H9 (cell line): ENCODE results near the gene ATF1. TPM values are rescaled to one million over a fixed set of nuclear protein-coding genes. Genes with fewer than 3 reads are reported as not detected.
A peak's percentile ranks its signal among the peaks of the same experiment; 100 is the strongest.

Source experiments
- DNase-seq: peaks from one replicate; pipeline ENCODE4 v3.0.0-alpha.2; 2017
- H2AFZ ChIP-seq: one replicate; pipeline ENCODE4 v1.6.1; 2013; ENCODE audit warnings: mild to moderate bottlenecking, low read length, control low read depth, moderate library complexity
- H2AK5ac ChIP-seq: 2 replicates; pipeline ENCODE4 v1.6.1; 2013; ENCODE audit warnings: low read length, control low read depth, mixed read lengths; ENCODE audit not compliant: insufficient read length
- H2BK120ac ChIP-seq: one replicate; pipeline ENCODE4 v1.6.1; 2013; ENCODE audit warnings: low read depth, mild to moderate bottlenecking, low read length, control low read depth, inconsistent platforms; ENCODE audit not compliant: poor library complexity, severe bottlenecking
- H2BK12ac ChIP-seq: 2 replicates; pipeline ENCODE4 v1.6.1; 2013; ENCODE audit warnings: low read length, control low read depth, mixed read lengths, low read depth; ENCODE audit not compliant: insufficient read length
- H2BK15ac ChIP-seq: 2 replicates; pipeline ENCODE4 v1.6.1; 2013; ENCODE audit warnings: low read depth, low read length, control low read depth
- H2BK20ac ChIP-seq: one replicate; pipeline ENCODE4 v1.6.1; 2013; ENCODE audit warnings: low read depth, mild to moderate bottlenecking, low read length, control low read depth, inconsistent platforms; ENCODE audit not compliant: poor library complexity, severe bottlenecking
- H2BK5ac ChIP-seq: 2 replicates; pipeline ENCODE4 v1.6.1; 2013; ENCODE audit warnings: low read length, control low read depth, mixed read lengths; ENCODE audit not compliant: insufficient read length
- H3K14ac ChIP-seq: 2 replicates; pipeline ENCODE4 v1.6.1; 2013; ENCODE audit warnings: low read length, control low read depth; ENCODE audit not compliant: insufficient read depth
- H3K18ac ChIP-seq: 2 replicates; pipeline ENCODE4 v1.6.1; 2013; ENCODE audit warnings: low read depth, mild to moderate bottlenecking, mixed read lengths, low read length, control low read depth; ENCODE audit not compliant: insufficient read length
- H3K23ac ChIP-seq: 2 replicates; pipeline ENCODE4 v1.6.1; 2013; ENCODE audit warnings: low read length, control low read depth, mixed read lengths, low read depth; ENCODE audit not compliant: insufficient read length
- H3K23me2 ChIP-seq: 2 replicates; pipeline ENCODE4 v1.6.1; 2013; ENCODE audit warnings: low read depth, mild to moderate bottlenecking, mixed read lengths, low read length, control low read depth; ENCODE audit not compliant: insufficient read length, poor library complexity, severe bottlenecking
- H3K27ac ChIP-seq: 2 replicates; pipeline ENCODE4 v1.5.1; 2013; ENCODE audit warnings: low read length, control low read depth, mixed read lengths, low read depth; ENCODE audit not compliant: insufficient read length
- H3K27me3 ChIP-seq: 2 replicates; pipeline ENCODE4 v1.6.1; 2013; ENCODE audit warnings: low read length, control low read depth, inconsistent platforms; ENCODE audit not compliant: insufficient read depth
- H3K4ac ChIP-seq: 2 replicates; pipeline ENCODE4 v1.6.1; 2013; ENCODE audit warnings: low read depth, mild to moderate bottlenecking, control low read depth, inconsistent platforms, low read length, moderate library complexity
- H3K4me1 ChIP-seq: 2 replicates; pipeline ENCODE4 v1.6.1; 2013; ENCODE audit warnings: low read length, control low read depth, inconsistent platforms; ENCODE audit not compliant: insufficient read depth
- H3K4me2 ChIP-seq: 2 replicates; pipeline ENCODE4 v1.6.1; 2013; ENCODE audit warnings: low read length, control low read depth, mixed read lengths; ENCODE audit not compliant: insufficient read length, insufficient read depth
- H3K56ac ChIP-seq: 2 replicates; pipeline ENCODE4 v1.6.1; 2013; ENCODE audit warnings: low read depth, mild to moderate bottlenecking, mixed read lengths, low read length, control low read depth; ENCODE audit not compliant: insufficient read length
- H3K79me1 ChIP-seq: 2 replicates; pipeline ENCODE4 v1.6.1; 2013; ENCODE audit warnings: low read depth, mild to moderate bottlenecking, moderate library complexity, low read length, control low read depth, inconsistent platforms; ENCODE audit not compliant: insufficient read depth, poor library complexity, severe bottlenecking
- H3K79me2 ChIP-seq: 2 replicates; pipeline ENCODE4 v1.6.1; 2013; ENCODE audit warnings: low read length, control low read depth, inconsistent platforms; ENCODE audit not compliant: insufficient read depth
- H3K9ac ChIP-seq: 2 replicates; pipeline ENCODE4 v1.6.1; 2013; ENCODE audit warnings: low read length, control low read depth, mixed read lengths; ENCODE audit not compliant: insufficient read length; ENCODE audit errors: extremely low read depth
- H3K9me3 ChIP-seq: one replicate; pipeline ENCODE4 v1.6.1; 2013; ENCODE audit warnings: low read depth, low read length, inconsistent platforms; ENCODE audit not compliant: control insufficient read depth
- H3T11ph ChIP-seq: one replicate; pipeline ENCODE4 v1.6.1; 2013; ENCODE audit warnings: mild to moderate bottlenecking, low read length, control low read depth, inconsistent platforms
- H4K20me1 ChIP-seq: one replicate; pipeline ENCODE4 v1.6.1; 2013; ENCODE audit not compliant: control insufficient read depth, insufficient read length, insufficient read depth
- H4K5ac ChIP-seq: 2 replicates; pipeline ENCODE4 v1.6.1; 2013; ENCODE audit warnings: low read depth, mild to moderate bottlenecking, mixed read lengths, low read length, control low read depth; ENCODE audit not compliant: insufficient read length
- H4K8ac ChIP-seq: replicated peaks from 2 replicates; pipeline ENCODE4 v1.6.1; 2013; ENCODE audit warnings: low read length, control low read depth, mixed read lengths, low read depth; ENCODE audit not compliant: insufficient read length
- H4K91ac ChIP-seq: 2 replicates; pipeline ENCODE4 v1.6.1; 2013; ENCODE audit warnings: low read depth, mild to moderate bottlenecking, moderate library complexity, mixed read lengths, low read length, control low read depth; ENCODE audit not compliant: insufficient read length
- H3K27ac Mint-ChIP-seq, 3 experiments: 2 replicates in 2 of 3; 3 replicates in 1 of 3; pipeline ENCODE4 v1.8.0; 2020 to 2021; ENCODE audit warnings: mixed read lengths in 3 of 3, mild to moderate bottlenecking in 1 of 3, moderate library complexity in 1 of 3
- H3K27me3 Mint-ChIP-seq: 2 replicates; pipeline ENCODE4 v1.8.0; 2021; ENCODE audit warnings: low read depth, mild to moderate bottlenecking, moderate library complexity, mixed read lengths
- H3K36me3 Mint-ChIP-seq, 3 experiments: 2 replicates in 2 of 3; 3 replicates in 1 of 3; pipeline ENCODE4 v1.8.0; 2020 to 2021; ENCODE audit warnings: low read depth in 3 of 3, mixed read lengths in 3 of 3; ENCODE audit not compliant: insufficient read depth in 1 of 3
- H3K4me1 Mint-ChIP-seq, 2 experiments: 2 replicates each; pipeline ENCODE4 v1.8.0; 2020; ENCODE audit warnings: mixed read lengths in 2 of 2
- H3K4me3 Mint-ChIP-seq, 2 experiments: 2 replicates in 1 of 2; 3 replicates in 1 of 2; pipeline ENCODE4 v1.8.0; 2020 to 2021; ENCODE audit warnings: mild to moderate bottlenecking in 2 of 2, mixed read lengths in 2 of 2, moderate library complexity in 1 of 2
- H3K9me3 Mint-ChIP-seq, 2 experiments: 2 replicates in 1 of 2; 3 replicates in 1 of 2; pipeline ENCODE4 v1.8.0; 2020; ENCODE audit warnings: mild to moderate bottlenecking in 2 of 2, mixed read lengths in 2 of 2, moderate library complexity in 1 of 2
- CTCF ChIP-seq: fragments of 200-600 bp; sonication (generic); conservative IDR thresholded peaks from 3 replicates; pipeline ENCODE4 v1.8.0; 2021; ENCODE audit warnings: antibody characterized with exemption, mild to moderate bottlenecking
- WGBS: extraction: QIAGEN DNeasy Blood & Tissue Kit; methylation state at CpG from one replicate; pipeline ENCODE4 v1.1.7; 2013; ENCODE audit warnings: missing lambda C conversion rate, low lambda C conversion rate, mixed read lengths; ENCODE audit not compliant: insufficient read length; ENCODE audit errors: extremely low coverage; 5-methylcytosine and 5-hydroxymethylcytosine counted together
- total RNA-seq: library from RNA; stranded (reverse); gene quantifications from 2 replicates; pipeline ENCODE4 v1.2.1, GENCODE V29; 2021

Gene ATF1
- total RNA-seq, 1 experiment from 2014 or later, result 47.8 TPM

- H2AK5ac ChIP-seq, result no peak overlapping the region
- no peak overlapping the region for H3K23ac ChIP-seq
- H3K9ac ChIP-seq, result no peak overlapping the region
- H2BK120ac ChIP-seq, result no peak overlapping the region
- H2AFZ ChIP-seq, result no peak overlapping the region
- H3K14ac ChIP-seq, result no peak overlapping the region
- no peak overlapping the region for H2BK15ac ChIP-seq
- no peak overlapping the region for H4K8ac ChIP-seq
- H3K56ac ChIP-seq, result no peak overlapping the region
- no peak overlapping the region for H4K91ac ChIP-seq
- H3K79me2 ChIP-seq, result no peaks in the 10 kb centered on the region
- H4K20me1 ChIP-seq, result no peaks in the 10 kb centered on the region
- H3K27me3 ChIP-seq, result no peaks in the 10 kb centered on the region
- no peak overlapping the region for H3K4me2 ChIP-seq
- no peak overlapping the region for H3K4ac ChIP-seq
- no peak overlapping the region for H2BK5ac ChIP-seq
- no peaks in the 10 kb centered on the region for H3K9me3 ChIP-seq
- H3K27me3 Mint-ChIP-seq, result no peaks in the 10 kb centered on the region; the same call in 1 of the 2 replicates
- H2BK12ac ChIP-seq, result no peak overlapping the region
- H3K27ac Mint-ChIP-seq, result peak overlapping the region; percentile 0 to 73 (median 20); a peak in 1 of 7 replicates
- no peaks in the 10 kb centered on the region for H3K79me1 ChIP-seq
- H3K4me1 ChIP-seq, result no peaks in the 10 kb centered on the region
- H3T11ph ChIP-seq, result no peak overlapping the region
- no peaks in the 10 kb centered on the region for H3K23me2 ChIP-seq
- no peak for TF ChIP-seq CTCF
- no peak overlapping the region for H3K4me3 Mint-ChIP-seq
- H4K5ac ChIP-seq, result no peak overlapping the region
- H3K36me3 Mint-ChIP-seq, result no peaks in the 10 kb centered on the region
- WGBS, result no CpG with 5 or more reads among the region's 4 CpGs
- peaks cover 3 to 4% of the 10 kb centered on the region in 2 experiments; a peak in 1 of 4 replicates for H3K4me1 Mint-ChIP-seq
- H3K27ac ChIP-seq, result no peak overlapping the region
- H3K18ac ChIP-seq, result no peak overlapping the region
- H2BK20ac ChIP-seq, result no peak overlapping the region
- no peak for DNase-seq
- no peaks in the 10 kb centered on the region for H3K9me3 Mint-ChIP-seq
These were observed 61.0 kb downstream of the ATF1 start for GRCh38 chr12:50824914-50825313.
